Nephron (organoid): Measurements from ENCODE around the gene LMX1A.
A peak's percentile ranks its signal among the peaks of the same experiment; 100 is the strongest.

Source experiments
- H3K27ac Mint-ChIP-seq, 3 experiments: 2 replicates each; pipeline ENCODE4 v1.8.0; 2020; ENCODE audit warnings: mixed read lengths in 3 of 3, mild to moderate bottlenecking in 2 of 3, moderate library complexity in 1 of 3
- H3K27me3 Mint-ChIP-seq: 2 replicates; pipeline ENCODE4 v1.8.0; 2021; ENCODE audit warnings: low read depth, mild to moderate bottlenecking, moderate library complexity, mixed read lengths
- H3K36me3 Mint-ChIP-seq: 2 replicates; pipeline ENCODE4 v1.8.0; 2020; ENCODE audit warnings: low read depth, mixed read lengths
- H3K4me1 Mint-ChIP-seq: 2 replicates; pipeline ENCODE4 v1.8.0; 2020; ENCODE audit warnings: mixed read lengths
- H3K4me3 Mint-ChIP-seq, 3 experiments: 2 replicates each; pipeline ENCODE4 v1.8.0; 2020; ENCODE audit warnings: mild to moderate bottlenecking in 3 of 3, mixed read lengths in 3 of 3, moderate library complexity in 2 of 3
- H3K9me3 Mint-ChIP-seq: 2 replicates; pipeline ENCODE4 v1.8.0; 2020; ENCODE audit warnings: mixed read lengths
- TF ChIP-seq, protein P1 (sequence below), 3 experiments: fragments of 200-600 bp; sonication (generic); IDR thresholded peaks; one replicate each; pipeline ENCODE4 v1.5.0; 2021; ENCODE audit warnings: antibody characterized with exemption in 3 of 3; ENCODE audit not compliant: unreplicated experiment in 3 of 3

Gene LMX1A

DNA sequence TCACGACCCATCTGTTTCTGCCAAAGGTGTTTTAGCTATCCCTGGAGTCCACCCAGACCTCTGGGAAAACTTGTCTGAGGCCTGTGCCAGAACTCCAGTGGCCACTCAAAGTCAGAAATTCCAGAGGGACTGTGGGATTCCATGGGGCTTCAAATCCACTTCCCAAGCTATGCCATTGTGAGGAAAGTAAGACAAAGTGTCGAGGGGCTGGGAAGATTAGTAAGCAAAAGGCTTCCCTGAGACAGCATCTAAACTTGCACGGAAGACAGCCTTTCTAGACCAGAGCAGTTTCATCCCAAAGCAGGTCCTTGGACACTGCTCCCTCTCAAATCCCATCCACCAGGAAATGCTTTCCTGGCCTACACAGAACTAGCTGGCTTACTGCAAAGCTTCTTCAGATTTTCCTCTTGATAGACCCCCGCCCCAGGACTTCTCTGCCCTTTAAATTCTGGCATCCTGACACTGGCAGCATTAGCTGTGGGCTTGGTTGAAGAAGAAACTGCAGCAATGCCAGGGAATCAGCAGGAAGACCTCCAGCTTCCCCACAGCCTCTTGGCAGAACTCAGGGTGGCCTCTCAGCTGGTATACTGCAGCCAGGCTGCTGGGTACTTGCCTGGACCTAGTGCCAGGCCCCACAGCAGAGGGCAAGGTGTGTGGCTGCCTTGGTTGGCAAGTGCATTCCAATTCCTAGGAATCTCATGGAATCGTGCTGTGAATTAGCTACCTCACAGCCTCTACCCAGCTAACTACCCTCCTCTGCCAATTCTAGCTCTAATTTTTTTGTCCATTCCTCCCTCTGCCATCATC is 27.3 kb upstream of the LMX1A start:
- Mint-ChIP-seq H3K4me3 (no peak overlapping the region), H3K36me3 (no peaks in the 10 kb centered on the region), H3K27ac (peak overlapping the region in 1 of 3 experiments; percentile 53)

DNA sequence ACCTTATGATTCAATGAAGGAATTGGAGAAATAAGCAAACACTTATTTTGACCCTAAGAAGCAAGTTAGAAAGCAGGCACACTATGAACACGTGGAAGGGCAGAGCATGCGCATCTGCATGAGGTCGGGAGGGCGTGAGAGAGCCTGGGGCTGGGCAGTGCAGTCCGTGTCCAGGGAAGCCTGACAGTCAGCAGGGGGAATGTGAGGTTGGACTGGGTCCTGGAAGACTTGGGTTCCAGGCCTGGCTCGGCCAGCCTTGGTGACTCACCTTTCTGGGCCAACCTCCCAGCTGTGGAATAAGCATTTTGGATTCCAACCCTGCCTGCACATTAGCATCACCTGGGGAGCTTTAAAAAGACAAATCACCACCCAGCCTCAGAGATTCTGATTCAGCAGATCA is 26.6 kb upstream of the LMX1A start:
- Mint-ChIP-seq H3K9me3 (no peaks in the 10 kb centered on the region), H3K4me3 (no peak overlapping the region), H3K36me3 (no peaks in the 10 kb centered on the region), H3K27ac (peak overlapping the region in 2 of 3 experiments; percentile 8 to 53), H3K27me3 (peaks cover 36% of the 10 kb centered on the region), H3K4me1 (peaks cover 21% of the 10 kb centered on the region)
- TF ChIP-seq, protein P1, sequence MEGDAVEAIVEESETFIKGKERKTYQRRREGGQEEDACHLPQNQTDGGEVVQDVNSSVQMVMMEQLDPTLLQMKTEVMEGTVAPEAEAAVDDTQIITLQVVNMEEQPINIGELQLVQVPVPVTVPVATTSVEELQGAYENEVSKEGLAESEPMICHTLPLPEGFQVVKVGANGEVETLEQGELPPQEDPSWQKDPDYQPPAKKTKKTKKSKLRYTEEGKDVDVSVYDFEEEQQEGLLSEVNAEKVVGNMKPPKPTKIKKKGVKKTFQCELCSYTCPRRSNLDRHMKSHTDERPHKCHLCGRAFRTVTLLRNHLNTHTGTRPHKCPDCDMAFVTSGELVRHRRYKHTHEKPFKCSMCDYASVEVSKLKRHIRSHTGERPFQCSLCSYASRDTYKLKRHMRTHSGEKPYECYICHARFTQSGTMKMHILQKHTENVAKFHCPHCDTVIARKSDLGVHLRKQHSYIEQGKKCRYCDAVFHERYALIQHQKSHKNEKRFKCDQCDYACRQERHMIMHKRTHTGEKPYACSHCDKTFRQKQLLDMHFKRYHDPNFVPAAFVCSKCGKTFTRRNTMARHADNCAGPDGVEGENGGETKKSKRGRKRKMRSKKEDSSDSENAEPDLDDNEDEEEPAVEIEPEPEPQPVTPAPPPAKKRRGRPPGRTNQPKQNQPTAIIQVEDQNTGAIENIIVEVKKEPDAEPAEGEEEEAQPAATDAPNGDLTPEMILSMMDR (IDR thresholded peaks at IDR 0.05; ENCODE audit: unreplicated experiment in 3 of 3): no peak

More for the DNA sequence above, 27.3 kb upstream of the LMX1A start:
- Mint-ChIP-seq H3K9me3 (no peaks in the 10 kb centered on the region), H3K4me1 (peaks cover 21% of the 10 kb centered on the region), H3K27me3 (peaks cover 36% of the 10 kb centered on the region)
- TF ChIP-seq, protein P1 (IDR thresholded peaks at IDR 0.05; ENCODE audit: unreplicated experiment in 3 of 3): no peak

DNA sequence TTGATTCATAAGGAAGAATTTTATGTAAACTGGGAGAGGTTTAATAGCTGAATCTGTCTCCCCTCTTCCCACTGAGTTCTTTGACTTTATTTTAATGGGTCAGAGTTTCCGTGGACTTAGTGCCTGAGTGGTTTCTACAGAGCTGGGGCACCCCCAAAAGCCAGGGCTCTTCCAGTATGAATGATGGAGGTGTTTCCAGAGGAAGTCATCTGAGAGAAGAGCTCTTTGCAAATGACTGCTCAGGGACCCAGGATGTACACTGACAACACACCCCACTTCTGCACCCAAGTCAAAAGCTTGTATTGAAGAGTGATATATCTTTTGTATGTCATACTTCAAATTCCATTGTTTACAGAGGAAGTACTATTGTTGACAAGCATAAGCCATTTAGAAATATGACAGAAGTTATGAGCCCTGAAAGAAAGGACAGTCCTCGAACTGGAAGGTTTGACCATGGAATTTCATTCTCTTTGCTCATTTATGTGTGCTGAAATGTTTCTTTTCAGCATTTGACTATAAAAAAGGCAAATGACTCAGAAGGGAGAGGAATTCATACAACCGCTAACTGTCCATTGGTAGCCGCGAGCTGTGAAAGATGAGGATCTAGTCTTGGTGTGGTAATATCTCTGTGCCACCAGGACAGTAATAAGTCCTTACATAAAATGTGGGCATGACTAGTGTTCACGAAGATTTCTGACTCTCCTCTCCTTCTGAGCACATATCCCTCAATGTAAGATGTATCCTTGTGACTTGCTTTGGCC is 25.4 kb upstream of the LMX1A start:
- H3K27me3 Mint-ChIP-seq: peaks cover 27% of the 10 kb centered on the region
- TF ChIP-seq, protein P1 (IDR thresholded peaks at IDR 0.05; ENCODE audit: unreplicated experiment in 3 of 3): no peak
- no peaks in the 10 kb centered on the region for H3K36me3 Mint-ChIP-seq
- H3K4me3 Mint-ChIP-seq: no peak overlapping the region
- H3K27ac Mint-ChIP-seq: no peak overlapping the region
- peaks cover 18% of the 10 kb centered on the region for H3K4me1 Mint-ChIP-seq
- H3K9me3 Mint-ChIP-seq: no peaks in the 10 kb centered on the region

DNA sequence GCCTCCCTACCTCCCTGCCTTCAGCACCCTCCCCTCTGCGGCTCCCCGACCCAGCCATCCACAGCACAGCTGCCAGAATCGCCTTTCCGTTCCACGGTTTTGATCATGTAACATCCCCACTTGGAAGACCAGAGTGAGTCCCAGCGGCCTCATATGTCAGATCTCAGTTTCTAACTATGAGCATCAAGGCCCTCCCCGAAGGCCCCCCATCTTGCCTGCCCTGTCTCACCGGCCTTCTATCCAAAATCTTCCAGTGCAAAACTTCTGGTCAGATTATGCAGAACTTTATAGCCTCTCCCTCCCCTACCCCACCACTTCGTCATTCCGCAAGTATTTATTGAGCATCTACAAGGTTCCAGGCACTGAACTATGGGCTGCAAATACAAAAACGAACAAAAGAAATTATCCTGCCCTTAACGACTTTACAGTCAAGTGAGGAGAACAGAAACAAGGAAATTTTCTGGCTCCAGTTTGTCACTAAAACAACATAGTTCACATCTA is 20.3 kb upstream of the LMX1A start:
- TF ChIP-seq, protein P1 (IDR thresholded peaks at IDR 0.05; ENCODE audit: unreplicated experiment in 3 of 3): no peak
- Mint-ChIP-seq H3K27me3 (peaks cover 34% of the 10 kb centered on the region), H3K9me3 (no peaks in the 10 kb centered on the region), H3K4me3 (peak overlapping the region; percentile 77 to 86 (median 81)), H3K4me1 (peaks cover 36% of the 10 kb centered on the region), H3K27ac (peak overlapping the region; percentile 79 to 95 (median 90)), H3K36me3 (no peaks in the 10 kb centered on the region)

DNA sequence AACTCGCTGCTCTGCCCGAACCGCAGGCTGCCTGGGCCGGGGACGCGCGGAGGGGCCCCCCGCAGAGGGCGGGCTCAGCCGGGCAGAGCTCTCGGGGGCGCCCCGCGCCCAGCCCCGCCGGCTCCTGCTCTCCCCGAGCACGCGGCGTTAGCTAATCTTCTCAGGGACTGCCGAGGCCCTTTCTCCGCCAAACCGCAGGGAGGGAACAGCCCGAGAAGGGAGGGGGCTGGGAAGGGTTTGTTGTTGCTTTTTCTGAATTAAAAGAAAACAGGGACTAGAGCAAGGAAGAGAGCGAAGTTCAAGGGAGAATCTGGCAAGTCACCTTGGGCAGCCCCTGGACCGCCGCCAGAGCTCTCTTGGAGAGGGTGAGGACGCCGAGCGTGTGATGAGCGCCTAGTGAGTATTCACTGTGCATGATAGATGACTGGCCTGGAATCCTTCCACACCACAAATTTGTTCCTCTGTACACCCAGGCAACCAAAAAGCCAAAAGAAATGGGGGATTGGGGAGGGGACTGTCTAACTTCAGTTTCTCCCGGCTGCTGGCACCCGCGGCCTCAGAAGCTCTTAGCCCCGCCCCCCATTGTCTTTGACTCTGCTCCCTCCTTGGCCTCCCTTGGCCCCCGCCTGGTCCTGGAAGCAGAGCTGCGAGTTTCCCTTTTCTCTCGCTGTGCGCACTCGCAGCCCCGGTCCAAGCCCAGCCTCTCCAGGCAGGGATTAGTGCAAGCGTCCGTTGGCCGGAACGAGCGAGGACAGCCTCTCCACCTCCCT is 19.7 kb upstream of the LMX1A start:
- H3K36me3 Mint-ChIP-seq: no peaks in the 10 kb centered on the region
- H3K27me3 Mint-ChIP-seq: peaks cover 40% of the 10 kb centered on the region
- no peaks in the 10 kb centered on the region for H3K9me3 Mint-ChIP-seq
- H3K4me3 Mint-ChIP-seq: peak overlapping the region; percentile 77 to 86 (median 81)
- peaks cover 39% of the 10 kb centered on the region for H3K4me1 Mint-ChIP-seq
- TF ChIP-seq, protein P1 (IDR thresholded peaks at IDR 0.05; ENCODE audit: unreplicated experiment in 3 of 3): no peak
- H3K27ac Mint-ChIP-seq: peak overlapping the region; percentile 79 to 95 (median 90)
